GM19099 (cell line): ENCODE data around the gene C19orf18.

Source experiments
- POLR2A ChIP-seq: IDR thresholded peaks from 3 replicates; pipeline ENCODE4 v1.6.1; 2011; ENCODE audit warnings: low read depth; ENCODE audit not compliant: insufficient read length; ENCODE audit errors: extremely low read depth

C19orf18 gene

DNA sequence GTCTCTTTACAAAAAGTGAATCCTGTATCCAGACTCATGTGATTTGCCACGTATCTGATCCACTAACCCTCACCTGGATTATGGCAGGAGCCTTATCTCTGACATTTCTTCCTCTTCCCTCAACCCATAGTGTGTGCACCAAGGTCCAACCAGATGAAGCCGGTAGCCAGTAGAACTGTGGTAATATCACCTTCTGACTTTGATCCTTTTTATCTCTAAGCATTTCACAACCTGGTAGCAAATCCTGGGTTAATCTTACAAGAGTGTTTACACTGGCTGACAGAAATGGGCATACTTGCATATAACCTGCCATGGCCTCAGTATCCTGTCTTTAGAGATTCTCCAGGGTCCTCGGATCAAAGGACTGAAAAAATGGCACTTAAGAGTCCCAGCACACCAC, 59.8 kb downstream of the C19orf18 start:
- no peak for TF ChIP-seq POLR2A
